ENCODE measurements around the gene SHD. TPM values are rescaled to one million over a fixed set of nuclear protein-coding genes. Genes with fewer than 3 reads are reported as not detected.

SHD gene
- total and polyA plus RNA-seq, 2 donors (not counting 1 experiment from before 2014, with no cell fraction given): not detected

GRCh38 chr19:4294389-4294788 is 15.3 kb downstream of the SHD start:
- TF ChIP-seq EZH2 (IDR thresholded peaks at IDR 0.05; ENCODE audit: low read length, missing control alignments): no peak
- no peak for TF ChIP-seq CTCF (conservative IDR thresholded peaks at IDR 0.05 in 1 of 2, IDR thresholded peaks at IDR 0.05 in 1 of 2; ENCODE audit: low read depth in 1 of 2, low read length in 2 of 2)
- Histone ChIP-seq H3K4me2 (ENCODE audit: extremely low read depth, insufficient read depth, low read length) (no peak overlapping the region), H3K4me1 (ENCODE audit: control insufficient read depth, extremely low read depth, insufficient read depth, low read length) (no peaks in the 10 kb centered on the region)

GRCh38 chr19:4295972-4296771 is 17.1 kb downstream of the SHD start:
- Histone ChIP-seq H3K36me3 (ENCODE audit: control insufficient read depth, insufficient read depth, low read length) (no peaks in the 10 kb centered on the region), H3K27me3 (ENCODE audit: control insufficient read depth, insufficient read depth, low read length) (peaks cover 3% of the 10 kb centered on the region), H2AFZ (ENCODE audit: low read length) (no peak overlapping the region), H3K27ac (ENCODE audit: insufficient read depth, low read length) (no peak overlapping the region), H3K79me2 (ENCODE audit: control insufficient read depth, insufficient read depth, low read length) (no peaks in the 10 kb centered on the region), H3K4me3 (replicated peaks in 1 of 4; ENCODE audit: control extremely low read depth in 1 of 4, insufficient read depth in 1 of 4, low read depth in 3 of 4, low read length in 4 of 4) (no peak overlapping the region), H3K4me1 (ENCODE audit: control insufficient read depth, extremely low read depth, insufficient read depth, low read length) (no peaks in the 10 kb centered on the region), H3K9ac (ENCODE audit: insufficient read depth, low read length) (no peak overlapping the region), H3K9me3 (ENCODE audit: control insufficient read depth, insufficient read depth, low read depth, low read length) (no peaks in the 10 kb centered on the region), H4K20me1 (ENCODE audit: control insufficient read depth, extremely low read depth, insufficient read depth, low read length) (no peaks in the 10 kb centered on the region), H3K4me2 (ENCODE audit: extremely low read depth, insufficient read depth, low read length) (no peak overlapping the region)
- no peak for TF ChIP-seq CTCF (conservative IDR thresholded peaks at IDR 0.05 in 1 of 2, IDR thresholded peaks at IDR 0.05 in 1 of 2; ENCODE audit: low read depth in 1 of 2, low read length in 2 of 2)
- TF ChIP-seq EZH2 (IDR thresholded peaks at IDR 0.05; ENCODE audit: low read length, missing control alignments): no peak
- peak; percentile 20 to 33 for DNase-seq (ENCODE audit: low read depth in 2 of 2)

More at GRCh38 chr19:4294389-4294788, 15.3 kb downstream of the SHD start:
- Histone ChIP-seq H3K79me2 (ENCODE audit: control insufficient read depth, insufficient read depth, low read length) (no peaks in the 10 kb centered on the region), H3K36me3 (ENCODE audit: control insufficient read depth, insufficient read depth, low read length) (no peaks in the 10 kb centered on the region), H3K9me3 (ENCODE audit: control insufficient read depth, insufficient read depth, low read depth, low read length) (no peaks in the 10 kb centered on the region), H3K4me3 (replicated peaks in 1 of 4; ENCODE audit: control extremely low read depth in 1 of 4, insufficient read depth in 1 of 4, low read depth in 3 of 4, low read length in 4 of 4) (no peak overlapping the region), H4K20me1 (ENCODE audit: control insufficient read depth, extremely low read depth, insufficient read depth, low read length) (no peaks in the 10 kb centered on the region), H3K27ac (ENCODE audit: insufficient read depth, low read length) (no peak overlapping the region), H2AFZ (ENCODE audit: low read length) (no peak overlapping the region), H3K27me3 (ENCODE audit: control insufficient read depth, insufficient read depth, low read length) (peaks cover 3% of the 10 kb centered on the region), H3K9ac (ENCODE audit: insufficient read depth, low read length) (no peak overlapping the region)
- DNase-seq (ENCODE audit: low read depth in 2 of 2): no peak

GRCh38 chr19:4297901-4298809 is 19.1 kb downstream of the SHD start:
- no peaks in the 10 kb centered on the region for H4K20me1 ChIP-seq (ENCODE audit: control insufficient read depth, extremely low read depth, insufficient read depth, low read length)
- peak in 1 of 2 donors; percentile 31 for DNase-seq (ENCODE audit: low read depth in 2 of 2)
- H3K27ac ChIP-seq (ENCODE audit: insufficient read depth, low read length): no peak overlapping the region
- no peak overlapping the region for H3K4me2 ChIP-seq (ENCODE audit: extremely low read depth, insufficient read depth, low read length)
- H2AFZ ChIP-seq (ENCODE audit: low read length): no peak overlapping the region
- no peaks in the 10 kb centered on the region for H3K9me3 ChIP-seq (ENCODE audit: control insufficient read depth, insufficient read depth, low read depth, low read length)
- no peak overlapping the region for H3K4me3 ChIP-seq (replicated peaks in 1 of 4; ENCODE audit: control extremely low read depth in 1 of 4, insufficient read depth in 1 of 4, low read depth in 3 of 4, low read length in 4 of 4)
- H3K4me1 ChIP-seq (ENCODE audit: control insufficient read depth, extremely low read depth, insufficient read depth, low read length): no peaks in the 10 kb centered on the region
- no peak overlapping the region for H3K9ac ChIP-seq (ENCODE audit: insufficient read depth, low read length)
- H3K36me3 ChIP-seq (ENCODE audit: control insufficient read depth, insufficient read depth, low read length): no peaks in the 10 kb centered on the region
- H3K79me2 ChIP-seq (ENCODE audit: control insufficient read depth, insufficient read depth, low read length): no peaks in the 10 kb centered on the region
- H3K27me3 ChIP-seq (ENCODE audit: control insufficient read depth, insufficient read depth, low read length): peaks cover 3% of the 10 kb centered on the region
- no peak for TF ChIP-seq EZH2 (IDR thresholded peaks at IDR 0.05; ENCODE audit: low read length, missing control alignments)
- TF ChIP-seq CTCF (conservative IDR thresholded peaks at IDR 0.05 in 1 of 2, IDR thresholded peaks at IDR 0.05 in 1 of 2; ENCODE audit: low read depth in 1 of 2, low read length in 2 of 2): no peak

Measured in fibroblast of lung (primary cell).